Measurements from ENCODE around the gene CACNA1C. TPM values are rescaled to one million over a fixed set of nuclear protein-coding genes. Genes with fewer than 3 reads are reported as not detected.
A peak's percentile ranks its signal among the peaks of the same experiment; 100 is the strongest.

CACNA1C gene
- total and polyA plus RNA-seq, 5 donors from 2014 or later, result 0.02 to 0.14 (median 0.10) TPM

DNA sequence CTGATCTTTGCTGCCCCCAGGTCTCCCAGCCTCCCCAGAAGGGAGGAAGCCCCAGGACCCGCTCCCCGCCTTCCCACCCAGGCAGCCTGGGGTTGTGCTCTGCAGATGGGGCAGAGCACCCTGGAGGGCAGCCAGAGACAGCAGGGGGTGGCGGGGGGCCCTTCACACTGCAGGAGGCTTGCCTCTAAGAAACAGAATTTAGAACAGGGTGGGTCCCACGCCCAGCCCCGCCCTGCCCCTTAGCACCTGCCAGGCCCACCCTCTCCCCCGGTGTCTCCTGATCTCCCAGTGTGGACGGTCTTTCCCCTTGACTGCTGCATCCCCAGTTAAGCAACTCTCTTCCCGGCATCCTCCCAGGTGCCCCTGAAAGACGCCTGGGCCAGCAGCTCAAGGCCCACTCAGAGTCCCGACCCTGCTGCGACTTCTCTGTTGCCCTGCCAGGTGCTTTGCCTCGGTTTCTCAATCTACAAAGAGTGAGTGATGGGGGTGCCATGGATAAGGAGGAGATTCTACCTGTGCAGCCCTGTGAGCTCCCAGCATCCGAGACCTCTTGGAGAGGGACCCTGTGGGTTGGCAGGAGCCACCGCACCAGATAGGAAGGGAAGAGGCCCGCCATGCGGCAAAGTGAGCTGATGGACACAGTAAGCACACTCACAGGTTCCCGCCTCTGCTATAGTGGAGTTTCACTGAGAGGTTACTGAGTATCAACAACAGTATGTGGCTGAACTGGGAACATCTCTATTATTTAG is 414.8 kb downstream of the CACNA1C start:
- Mint-ChIP-seq H3K36me3 (no peaks in the 10 kb centered on the region), H3K4me1 (no peaks in the 10 kb centered on the region), H3K27ac (no peak overlapping the region), H3K27me3 (peaks cover 9% of the 10 kb centered on the region), H3K4me3 (no peak overlapping the region), H3K9me3 (no peaks in the 10 kb centered on the region)
- peaks cover under 1% of the 10 kb centered on the region for H3K27me3 ChIP-seq (ENCODE audit: control insufficient read depth, insufficient read depth, low read length)
- DNase-seq, result no peak
- H3K4me3 ChIP-seq (ENCODE audit: low read depth, low read length), result no peak overlapping the region
- H3K27ac ChIP-seq (ENCODE audit: insufficient read depth, low read length, poor library complexity, severe bottlenecking), result no peak overlapping the region
- no peak for ATAC-seq (ENCODE audit: low read depth in 2 of 2)
- no peaks in the 10 kb centered on the region for H3K4me1 ChIP-seq (ENCODE audit: control insufficient read depth, insufficient read depth, low read length, poor library complexity, severe bottlenecking)
- H3K36me3 ChIP-seq (ENCODE audit: control insufficient read depth, insufficient read depth, low read length), result no peaks in the 10 kb centered on the region
- no peaks in the 10 kb centered on the region for H3K9me3 ChIP-seq (ENCODE audit: control insufficient read depth in 2 of 2, low read length in 2 of 2)

DNA sequence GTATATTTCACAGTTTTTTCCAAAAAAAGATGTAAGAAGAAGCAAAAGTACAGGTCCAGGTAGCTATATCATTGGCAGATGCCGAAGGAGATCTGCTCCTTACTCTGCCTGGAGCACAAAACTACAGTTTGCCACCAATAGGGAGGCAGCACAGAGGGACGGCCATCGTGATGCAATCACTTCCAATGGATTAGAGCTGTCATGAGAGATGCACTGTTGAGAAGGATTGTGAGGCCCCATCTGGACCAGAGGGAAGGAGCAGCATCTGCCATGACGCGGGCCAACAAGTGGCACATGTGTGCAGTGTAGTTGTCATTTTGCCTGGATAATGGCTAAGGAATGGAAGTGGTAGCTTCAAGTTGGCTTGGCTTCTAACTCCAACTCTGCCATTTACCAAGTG is 423.2 kb downstream of the CACNA1C start:
- no peak for ATAC-seq (ENCODE audit: low read depth in 2 of 2)
- H3K36me3 Mint-ChIP-seq, result no peaks in the 10 kb centered on the region

GRCh38 chr12:2477009-2477766 is 424.4 kb downstream of the CACNA1C start:
- no peak overlapping the region for H3K4me3 ChIP-seq (ENCODE audit: low read depth, low read length)
- no peaks in the 10 kb centered on the region for H3K4me1 ChIP-seq (ENCODE audit: control insufficient read depth, insufficient read depth, low read length, poor library complexity, severe bottlenecking)
- no peak overlapping the region for H3K4me3 Mint-ChIP-seq
- no peaks in the 10 kb centered on the region for H3K4me1 Mint-ChIP-seq
- no peaks in the 10 kb centered on the region for H3K36me3 ChIP-seq (ENCODE audit: control insufficient read depth, insufficient read depth, low read length)
- no peak overlapping the region for H3K27ac ChIP-seq (ENCODE audit: insufficient read depth, low read length, poor library complexity, severe bottlenecking)
- H3K27me3 ChIP-seq (ENCODE audit: control insufficient read depth, insufficient read depth, low read length), result peaks cover 8% of the 10 kb centered on the region
- no peaks in the 10 kb centered on the region for H3K9me3 ChIP-seq (ENCODE audit: control insufficient read depth in 2 of 2, low read length in 2 of 2)
- H3K9me3 Mint-ChIP-seq, result no peaks in the 10 kb centered on the region
- peak overlapping the region in 1 of 3 donors; percentile 67 for H3K27ac Mint-ChIP-seq
- H3K27me3 Mint-ChIP-seq, result peaks cover 14% of the 10 kb centered on the region
- DNase-seq (no peak), ATAC-seq (ENCODE audit: low read depth in 2 of 2) (no peak)
- H3K36me3 Mint-ChIP-seq, result no peaks in the 10 kb centered on the region

More for the DNA sequence above, 423.2 kb downstream of the CACNA1C start:
- Histone ChIP-seq H3K4me1 (ENCODE audit: control insufficient read depth, insufficient read depth, low read length, poor library complexity, severe bottlenecking) (no peaks in the 10 kb centered on the region), H3K9me3 (ENCODE audit: control insufficient read depth in 2 of 2, low read length in 2 of 2) (no peaks in the 10 kb centered on the region), H3K4me3 (ENCODE audit: low read depth, low read length) (no peak overlapping the region), H3K36me3 (ENCODE audit: control insufficient read depth, insufficient read depth, low read length) (no peaks in the 10 kb centered on the region), H3K27me3 (ENCODE audit: control insufficient read depth, insufficient read depth, low read length) (peaks cover 8% of the 10 kb centered on the region), H3K27ac (ENCODE audit: insufficient read depth, low read length, poor library complexity, severe bottlenecking) (no peak overlapping the region)
- no peaks in the 10 kb centered on the region for H3K9me3 Mint-ChIP-seq
- no peak overlapping the region for H3K27ac Mint-ChIP-seq
- H3K27me3 Mint-ChIP-seq, result peaks cover 14% of the 10 kb centered on the region
- H3K4me3 Mint-ChIP-seq, result no peak overlapping the region
- no peak for DNase-seq
- no peaks in the 10 kb centered on the region for H3K4me1 Mint-ChIP-seq

DNA sequence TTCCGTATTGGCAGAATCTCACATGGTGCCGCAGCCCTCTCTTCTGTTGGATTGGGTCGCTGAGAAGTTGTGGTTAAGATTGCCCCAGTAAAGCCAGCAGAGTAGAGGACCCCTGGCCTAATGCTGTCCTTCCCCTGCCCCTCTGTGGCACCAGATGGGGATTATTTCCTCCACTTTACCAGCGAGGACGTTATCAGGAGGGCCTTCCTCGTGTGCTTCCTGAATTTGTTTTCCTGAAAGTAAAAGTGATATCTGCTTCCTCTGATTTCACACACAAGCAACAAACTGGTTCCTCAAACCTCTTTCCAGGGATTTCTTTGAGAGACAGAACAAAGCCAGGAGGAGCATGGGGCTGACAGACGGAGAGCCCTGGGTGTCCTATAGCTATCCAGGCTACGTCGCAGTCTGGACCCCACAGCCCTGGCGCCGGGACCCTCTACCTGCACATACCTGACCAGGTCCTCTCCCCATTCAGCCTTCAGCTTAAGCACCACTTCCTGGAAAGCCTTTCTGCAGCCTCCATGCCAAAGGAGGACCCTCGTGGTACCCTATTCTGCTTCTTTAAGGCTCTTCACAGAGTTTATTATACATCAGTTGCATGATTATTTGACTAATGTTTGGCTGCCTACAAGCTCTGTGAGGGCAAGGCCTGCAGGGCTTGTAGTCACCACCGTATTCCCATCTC is 427.2 kb downstream of the CACNA1C start:
- Mint-ChIP-seq H3K4me3 (no peak overlapping the region), H3K27ac (no peak overlapping the region), H3K27me3 (peaks cover 11% of the 10 kb centered on the region), H3K4me1 (no peaks in the 10 kb centered on the region), H3K36me3 (no peaks in the 10 kb centered on the region), H3K9me3 (no peaks in the 10 kb centered on the region)
- no peak overlapping the region for H3K27ac ChIP-seq (ENCODE audit: insufficient read depth, low read length, poor library complexity, severe bottlenecking)
- H3K36me3 ChIP-seq (ENCODE audit: control insufficient read depth, insufficient read depth, low read length), result no peaks in the 10 kb centered on the region
- peaks cover 3% of the 10 kb centered on the region for H3K27me3 ChIP-seq (ENCODE audit: control insufficient read depth, insufficient read depth, low read length)
- H3K9me3 ChIP-seq (ENCODE audit: control insufficient read depth in 2 of 2, low read length in 2 of 2), result no peaks in the 10 kb centered on the region
- ATAC-seq (ENCODE audit: low read depth in 2 of 2) (no peak), DNase-seq (no peak)
- H3K4me1 ChIP-seq (ENCODE audit: control insufficient read depth, insufficient read depth, low read length, poor library complexity, severe bottlenecking), result no peaks in the 10 kb centered on the region
- H3K4me3 ChIP-seq (ENCODE audit: low read depth, low read length), result no peak overlapping the region

- Histone ChIP-seq H3K4me3 (ENCODE audit: low read depth, low read length) (no peak overlapping the region), H3K4me1 (ENCODE audit: control insufficient read depth, insufficient read depth, low read length, poor library complexity, severe bottlenecking) (no peaks in the 10 kb centered on the region), H3K9me3 (ENCODE audit: control insufficient read depth in 2 of 2, low read length in 2 of 2) (no peaks in the 10 kb centered on the region), H3K36me3 (ENCODE audit: control insufficient read depth, insufficient read depth, low read length) (no peaks in the 10 kb centered on the region), H3K27me3 (ENCODE audit: control insufficient read depth, insufficient read depth, low read length) (no peaks in the 10 kb centered on the region), H3K27ac (ENCODE audit: insufficient read depth, low read length, poor library complexity, severe bottlenecking) (no peak overlapping the region)
- ATAC-seq (ENCODE audit: low read depth in 2 of 2), result no peak
- Mint-ChIP-seq H3K36me3 (no peaks in the 10 kb centered on the region), H3K4me1 (no peaks in the 10 kb centered on the region), H3K27me3 (peaks cover 11% of the 10 kb centered on the region), H3K4me3 (no peak overlapping the region), H3K9me3 (no peaks in the 10 kb centered on the region), H3K27ac (no peak overlapping the region)
- no peak for DNase-seq
Observed at GRCh38 chr12:2481346-2481745, 428.6 kb downstream of the CACNA1C start.

- ATAC-seq (ENCODE audit: low read depth in 2 of 2) (no peak), DNase-seq (no peak)
- Mint-ChIP-seq H3K36me3 (no peaks in the 10 kb centered on the region), H3K27me3 (peaks cover 11% of the 10 kb centered on the region), H3K4me1 (no peaks in the 10 kb centered on the region), H3K4me3 (no peak overlapping the region), H3K27ac (no peak overlapping the region), H3K9me3 (no peaks in the 10 kb centered on the region)
- no peaks in the 10 kb centered on the region for H3K36me3 ChIP-seq (ENCODE audit: control insufficient read depth, insufficient read depth, low read length)
- no peaks in the 10 kb centered on the region for H3K27me3 ChIP-seq (ENCODE audit: control insufficient read depth, insufficient read depth, low read length)
- H3K4me1 ChIP-seq (ENCODE audit: control insufficient read depth, insufficient read depth, low read length, poor library complexity, severe bottlenecking), result no peaks in the 10 kb centered on the region
- H3K9me3 ChIP-seq (ENCODE audit: control insufficient read depth in 2 of 2, low read length in 2 of 2), result no peaks in the 10 kb centered on the region
- H3K27ac ChIP-seq (ENCODE audit: insufficient read depth, low read length, poor library complexity, severe bottlenecking), result no peak overlapping the region
- no peak overlapping the region for H3K4me3 ChIP-seq (ENCODE audit: low read depth, low read length)
Observed at GRCh38 chr12:2481951-2482350, 429.2 kb downstream of the CACNA1C start.

DNA sequence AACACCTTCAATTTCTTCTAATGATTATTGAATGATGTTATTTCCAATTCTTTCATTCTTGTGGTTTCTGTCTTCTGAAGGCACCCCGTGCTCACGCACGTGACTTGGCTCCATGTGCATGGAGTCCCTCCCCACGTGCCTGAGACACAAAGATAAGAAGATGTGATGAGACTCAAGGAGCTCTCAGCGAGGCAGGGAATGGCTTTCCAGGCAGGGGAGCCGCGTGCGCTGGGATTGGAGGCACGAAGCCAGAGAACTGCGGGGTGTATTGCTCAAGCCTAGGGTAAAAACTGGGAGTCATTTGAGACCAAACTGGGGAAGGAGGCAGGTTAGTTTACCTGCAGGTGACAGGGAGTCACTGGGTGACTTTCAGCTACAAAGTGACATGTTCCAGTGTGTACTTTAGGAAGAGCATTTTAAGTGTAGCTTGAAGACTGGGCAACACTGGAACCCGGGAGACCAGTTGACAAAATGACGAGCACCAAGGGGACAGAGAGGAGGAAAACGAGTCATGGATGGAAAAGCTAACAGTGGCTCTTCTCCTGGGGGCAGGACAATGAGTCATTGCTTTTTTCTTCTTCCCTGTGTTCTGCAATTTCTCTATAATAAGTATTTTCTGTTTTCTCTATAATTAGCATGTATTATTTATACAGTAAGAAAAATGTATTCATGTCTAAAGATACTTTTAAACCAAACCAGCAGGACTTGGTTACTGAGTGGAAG is 430.3 kb downstream of the CACNA1C start:
- H3K27me3 Mint-ChIP-seq, result peaks cover 11% of the 10 kb centered on the region

More for the DNA sequence above, 430.3 kb downstream of the CACNA1C start:
- ATAC-seq (ENCODE audit: low read depth in 2 of 2) (no peak), DNase-seq (no peak)
- Histone ChIP-seq H3K27me3 (ENCODE audit: control insufficient read depth, insufficient read depth, low read length) (no peaks in the 10 kb centered on the region), H3K36me3 (ENCODE audit: control insufficient read depth, insufficient read depth, low read length) (no peaks in the 10 kb centered on the region), H3K4me1 (ENCODE audit: control insufficient read depth, insufficient read depth, low read length, poor library complexity, severe bottlenecking) (no peaks in the 10 kb centered on the region), H3K9me3 (ENCODE audit: control insufficient read depth in 2 of 2, low read length in 2 of 2) (no peaks in the 10 kb centered on the region), H3K27ac (ENCODE audit: insufficient read depth, low read length, poor library complexity, severe bottlenecking) (no peak overlapping the region), H3K4me3 (ENCODE audit: low read depth, low read length) (no peak overlapping the region)
- Mint-ChIP-seq H3K9me3 (no peaks in the 10 kb centered on the region), H3K4me3 (no peak overlapping the region), H3K27ac (peak overlapping the region in 1 of 3 donors; percentile 72), H3K36me3 (no peaks in the 10 kb centered on the region), H3K4me1 (no peaks in the 10 kb centered on the region)
